Nephron (organoid): Measurements from ENCODE around the gene NAGPA.

Experiments
- H3K27ac Mint-ChIP-seq, 3 experiments: 2 replicates each; pipeline ENCODE4 v1.8.0; 2020; ENCODE audit warnings: mixed read lengths in 3 of 3, mild to moderate bottlenecking in 2 of 3, moderate library complexity in 1 of 3
- H3K27me3 Mint-ChIP-seq: 2 replicates; pipeline ENCODE4 v1.8.0; 2021; ENCODE audit warnings: low read depth, mild to moderate bottlenecking, moderate library complexity, mixed read lengths
- H3K36me3 Mint-ChIP-seq: 2 replicates; pipeline ENCODE4 v1.8.0; 2020; ENCODE audit warnings: low read depth, mixed read lengths
- H3K4me1 Mint-ChIP-seq: 2 replicates; pipeline ENCODE4 v1.8.0; 2020; ENCODE audit warnings: mixed read lengths
- H3K4me3 Mint-ChIP-seq, 3 experiments: 2 replicates each; pipeline ENCODE4 v1.8.0; 2020; ENCODE audit warnings: mild to moderate bottlenecking in 3 of 3, mixed read lengths in 3 of 3, moderate library complexity in 2 of 3
- H3K9me3 Mint-ChIP-seq: 2 replicates; pipeline ENCODE4 v1.8.0; 2020; ENCODE audit warnings: mixed read lengths
- TF ChIP-seq, protein P1 (sequence below), 3 experiments: fragments of 200-600 bp; sonication (generic); IDR thresholded peaks; one replicate each; pipeline ENCODE4 v1.5.0; 2021; ENCODE audit warnings: antibody characterized with exemption in 3 of 3; ENCODE audit not compliant: unreplicated experiment in 3 of 3

Gene NAGPA

DNA sequence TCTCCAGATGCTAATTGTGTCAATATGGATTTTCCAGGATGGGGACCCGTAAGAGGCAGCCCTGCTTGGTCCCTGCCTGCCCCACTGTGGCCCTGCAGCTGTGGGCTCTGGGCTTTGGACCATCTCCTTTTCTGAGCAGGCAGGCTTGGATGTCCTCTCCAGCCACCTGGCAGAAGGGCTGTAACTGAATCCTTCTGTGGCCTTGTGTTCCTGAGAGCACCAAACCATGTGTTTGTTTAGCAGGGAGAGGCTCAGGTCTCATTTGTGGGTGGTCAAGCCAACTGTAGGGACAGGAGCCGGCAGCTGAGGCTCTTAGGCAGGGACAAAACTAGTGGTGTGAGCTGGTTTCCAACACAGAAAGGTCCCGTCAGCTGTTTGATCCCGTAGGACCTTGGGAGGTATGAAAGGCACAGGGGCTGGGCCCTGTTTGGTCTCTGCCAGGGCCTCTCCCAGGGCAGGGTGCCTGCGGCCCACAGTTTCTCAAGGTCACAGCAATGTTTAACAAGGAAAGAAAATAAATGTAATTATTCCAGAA, 57.1 kb downstream of the NAGPA start:
- Mint-ChIP-seq H3K36me3 (no peaks in the 10 kb centered on the region), H3K27ac (no peak overlapping the region), H3K9me3 (peaks cover 4% of the 10 kb centered on the region), H3K4me3 (no peak overlapping the region), H3K4me1 (no peaks in the 10 kb centered on the region), H3K27me3 (peaks cover 3% of the 10 kb centered on the region)
- TF ChIP-seq, protein P1, sequence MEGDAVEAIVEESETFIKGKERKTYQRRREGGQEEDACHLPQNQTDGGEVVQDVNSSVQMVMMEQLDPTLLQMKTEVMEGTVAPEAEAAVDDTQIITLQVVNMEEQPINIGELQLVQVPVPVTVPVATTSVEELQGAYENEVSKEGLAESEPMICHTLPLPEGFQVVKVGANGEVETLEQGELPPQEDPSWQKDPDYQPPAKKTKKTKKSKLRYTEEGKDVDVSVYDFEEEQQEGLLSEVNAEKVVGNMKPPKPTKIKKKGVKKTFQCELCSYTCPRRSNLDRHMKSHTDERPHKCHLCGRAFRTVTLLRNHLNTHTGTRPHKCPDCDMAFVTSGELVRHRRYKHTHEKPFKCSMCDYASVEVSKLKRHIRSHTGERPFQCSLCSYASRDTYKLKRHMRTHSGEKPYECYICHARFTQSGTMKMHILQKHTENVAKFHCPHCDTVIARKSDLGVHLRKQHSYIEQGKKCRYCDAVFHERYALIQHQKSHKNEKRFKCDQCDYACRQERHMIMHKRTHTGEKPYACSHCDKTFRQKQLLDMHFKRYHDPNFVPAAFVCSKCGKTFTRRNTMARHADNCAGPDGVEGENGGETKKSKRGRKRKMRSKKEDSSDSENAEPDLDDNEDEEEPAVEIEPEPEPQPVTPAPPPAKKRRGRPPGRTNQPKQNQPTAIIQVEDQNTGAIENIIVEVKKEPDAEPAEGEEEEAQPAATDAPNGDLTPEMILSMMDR (IDR thresholded peaks at IDR 0.05; ENCODE audit: unreplicated experiment in 3 of 3): no peak

DNA sequence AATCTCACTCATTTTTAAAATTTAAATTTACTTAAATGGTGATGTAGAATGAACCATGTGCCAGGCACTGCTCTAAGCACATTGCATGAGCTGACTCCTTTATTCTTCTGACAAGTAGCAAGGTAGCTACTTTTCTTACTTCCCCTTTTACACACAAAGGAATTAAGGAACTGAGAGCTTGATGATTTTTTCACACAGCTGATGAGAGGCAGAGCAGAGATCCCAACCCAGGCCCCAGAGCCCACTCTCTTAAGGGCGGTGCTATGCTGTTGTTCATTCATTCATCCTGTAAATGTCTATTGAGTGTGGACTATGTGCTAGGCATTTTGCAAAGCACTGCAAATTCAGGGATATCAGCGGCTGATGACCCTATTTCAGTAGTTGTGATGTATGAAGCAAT, 57.7 kb downstream of the NAGPA start:
- TF ChIP-seq, protein P1 (IDR thresholded peaks at IDR 0.05; ENCODE audit: unreplicated experiment in 3 of 3): no peak
- H3K36me3 Mint-ChIP-seq: no peaks in the 10 kb centered on the region
- H3K9me3 Mint-ChIP-seq: peaks cover 4% of the 10 kb centered on the region
- H3K27ac Mint-ChIP-seq: no peak overlapping the region
- H3K4me1 Mint-ChIP-seq: no peaks in the 10 kb centered on the region
- no peak overlapping the region for H3K4me3 Mint-ChIP-seq
- peaks cover 3% of the 10 kb centered on the region for H3K27me3 Mint-ChIP-seq
